Heart left ventricle (tissue), 16 donors: Measurements from ENCODE around the gene PTPN13. TPM values are rescaled to one million over a fixed set of nuclear protein-coding genes. Genes with fewer than 3 reads are reported as not detected.
A peak's percentile ranks its signal among the peaks of the same experiment; 100 is the strongest.
"Not testable (repeated sequence)": the region's sequence is repeated elsewhere in the genome, so short reads cannot be mapped to it uniquely, and the experiment has no call there.

ENCODE experiments used
- ATAC-seq, 4 donors: fragments of 200-7000 bp; cut with Tn5 transposase; one replicate each; pipeline ENCODE4 v1.9.1; 2020 to 2022; ENCODE audit warnings: moderate library complexity in 4 of 4, mild to moderate bottlenecking in 3 of 4, moderate number of reproducible peaks in 1 of 4
- DNase-seq, 5 donors: peaks; one replicate each; pipeline ENCODE4 v3.0.0-alpha.2; 2020
- H3K27ac ChIP-seq, 12 donors: fragments of 200-600 bp; sonication (generic) in 4 of 12; one replicate each; pipeline versions ENCODE4 v1.5.0 to v1.8.0; 2016 to 2022; ENCODE audit warnings: mild to moderate bottlenecking in 2 of 12
- H3K27me3 ChIP-seq, 9 donors: fragments of 200-600 bp; sonication (generic) in 2 of 9; one replicate each; pipeline versions ENCODE4 v1.5.1 to v1.8.0; 2016 to 2022; ENCODE audit warnings: mild to moderate bottlenecking in 3 of 9
- H3K36me3 ChIP-seq, 9 donors: fragments of 200-600 bp; sonication (generic) in 2 of 9; one replicate each; pipeline versions ENCODE4 v1.5.0 to v1.8.0; 2018 to 2022; ENCODE audit warnings: mild to moderate bottlenecking in 2 of 9
- H3K4me1 ChIP-seq, 12 donors: fragments of 200-600 bp; sonication (generic) in 4 of 12; one replicate each; pipeline versions ENCODE4 v1.5.0 to v1.8.0; 2016 to 2022; ENCODE audit warnings: mild to moderate bottlenecking in 3 of 12
- H3K4me3 ChIP-seq, 12 donors: fragments of 200-600 bp; sonication (generic) in 4 of 12; one replicate each; pipeline versions ENCODE4 v1.5.0 to v1.8.0; 2017 to 2022; ENCODE audit warnings: mild to moderate bottlenecking in 9 of 12, moderate library complexity in 4 of 12
- H3K9me3 ChIP-seq, 12 donors: fragments of 200-600 bp; sonication (generic) in 4 of 12; one replicate each; pipeline versions ENCODE4 v1.5.0 to v1.8.0; 2016 to 2022; ENCODE audit warnings: mild to moderate bottlenecking in 1 of 12
- POLR2A ChIP-seq, 2 donors: fragments of 450-650 bp; IDR thresholded peaks; one replicate each; pipeline ENCODE4 v1.6.1; 2017; ENCODE audit warnings: antibody characterized with exemption in 2 of 2, mild to moderate bottlenecking in 2 of 2, moderate library complexity in 2 of 2
- WGBS, 4 donors: extraction: QIAGEN DNeasy Blood & Tissue Kit in 2 of 4; methylation state at CpG; one replicate each; pipeline versions ENCODE4 v1.1.5 to v1.1.7; 2013 to 2018; 5-methylcytosine and 5-hydroxymethylcytosine counted together
- intact Hi-C, 10 donors: fragments of 100-400 bp; cut with DNase I; formaldehyde crosslinking; loops; one replicate each; pipeline versions ENCODE4 v1.11.1 to v1.14.2; 2022
- polyA plus RNA-seq, 2 donors: library from polyadenylated mRNA; stranded (reverse); fragments of 200-250 nt; gene quantifications; one replicate each; pipeline ENCODE4 v1.2.3, GENCODE V29; 2013
- total RNA-seq, 9 donors: library from RNA; depleted of rRNA in 2 of 9; stranded (reverse); fragments of >200 nt in 2 of 9; fragmentation: NEBNext Ultra II Directional in 3 of 9; extraction: Animal tissue kit (Norgen Biotek cat#: 25700) in 3 of 9; gene quantifications; one replicate each; pipeline versions ENCODE4 v1.1.0 to v1.2.4, GENCODE V29; 2016 to 2023
- TF ChIP-seq, protein P1 (sequence below), 12 donors: fragments of 200-600 bp; sonication (generic) in 4 of 12; IDR thresholded peaks; one replicate each; pipeline versions ENCODE4 v1.5.0 to v1.8.0; 2018 to 2022; ENCODE audit warnings: antibody characterized with exemption in 12 of 12, mild to moderate bottlenecking in 5 of 12
- donor health status: ischemic (EF 13 %, LVEDD 7.1; RV severe dilation, severe dysfunction).
- donor health status: healthy with polysubstance abuse.
- donor health status: DM: no; HTN: yes; CAD: no.
- donor health status: DM: no; HTN: no; CAD: no.
- donor health status: ischemic (EF 25% LVEDD 6.9; RV normal size, moderate dysfunction).
- donor health status: ischemic (EF 25% LVEDD 5.7; RV mildly dilated, moderate dysfunction).
- donor health status: healthy.
- donor health status: DM: yes; HTN: yes; CAD: no.
- donor health status: ischemic (EF 35%, LVEDD 5.7; RV mildly dilated, moderate dysfunction).
- donor health status: nonischemic (EF 11% LVEDD 7.7; RV severe dilation, severe dysfunction).
- donor health status: DM: yes; HTN: yes; CAD: no.
- donor health status: PGD.
- donor health status: ischemic (EF 29% LVEDD 5.4; RV normal size, mild dysfunction).
- donor health status: nonischemic (EF 23%, LVEDD 6.1; RV moderate dilation, normal function).

The PTPN13 gene
- total and polyA plus RNA-seq, 11 donors = 0.60 to 14.3 (median 3.6) TPM

DNA sequence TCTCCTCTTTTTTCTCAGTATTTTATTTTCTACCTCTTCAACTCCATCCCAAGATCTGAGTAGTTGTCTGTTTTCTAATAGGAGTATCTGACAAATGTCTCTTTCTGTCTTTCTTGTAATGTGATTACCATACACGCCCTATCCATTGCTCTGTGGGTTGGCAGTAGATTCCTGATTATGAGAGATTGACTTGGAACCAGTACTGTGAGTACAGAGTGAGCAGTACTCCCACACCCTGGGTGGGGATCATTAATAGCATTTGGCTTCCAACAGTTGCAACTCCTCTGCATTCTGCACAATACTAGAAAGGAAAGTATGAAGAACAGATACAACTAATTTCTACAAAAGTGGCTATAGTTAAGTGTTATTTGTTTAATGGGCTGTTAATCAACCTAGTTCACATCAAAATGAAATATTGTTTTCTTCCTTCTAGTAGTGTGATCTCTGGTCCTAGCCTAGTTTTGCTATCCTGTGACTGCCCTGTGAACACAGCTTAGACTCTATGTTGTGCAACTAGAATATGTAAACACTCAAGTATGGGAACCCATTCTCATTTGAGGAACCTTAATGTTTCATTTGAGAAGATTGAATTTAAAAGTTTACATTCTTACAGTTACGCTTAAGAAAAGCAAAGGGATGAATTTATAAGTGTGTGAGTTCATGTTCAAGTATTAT lies 112.9 kb downstream of the PTPN13 start:
- H3K27me3 ChIP-seq = no peaks in the 10 kb centered on the region
- no peak overlapping the region for H3K27ac ChIP-seq
- WGBS, 4 donors = 72 to 88% (median 80%) methylated on average over 2 of the region's 2 CpGs
- intact Hi-C loops = no loop called here
- H3K36me3 ChIP-seq = no peaks in the 10 kb centered on the region
- ATAC-seq (peak in 3 of 4 donors; percentile 32 to 68 (median 65)), DNase-seq (no peak)
- no peak for TF ChIP-seq POLR2A (IDR thresholded peaks at IDR 0.05)
- TF ChIP-seq, protein P1, sequence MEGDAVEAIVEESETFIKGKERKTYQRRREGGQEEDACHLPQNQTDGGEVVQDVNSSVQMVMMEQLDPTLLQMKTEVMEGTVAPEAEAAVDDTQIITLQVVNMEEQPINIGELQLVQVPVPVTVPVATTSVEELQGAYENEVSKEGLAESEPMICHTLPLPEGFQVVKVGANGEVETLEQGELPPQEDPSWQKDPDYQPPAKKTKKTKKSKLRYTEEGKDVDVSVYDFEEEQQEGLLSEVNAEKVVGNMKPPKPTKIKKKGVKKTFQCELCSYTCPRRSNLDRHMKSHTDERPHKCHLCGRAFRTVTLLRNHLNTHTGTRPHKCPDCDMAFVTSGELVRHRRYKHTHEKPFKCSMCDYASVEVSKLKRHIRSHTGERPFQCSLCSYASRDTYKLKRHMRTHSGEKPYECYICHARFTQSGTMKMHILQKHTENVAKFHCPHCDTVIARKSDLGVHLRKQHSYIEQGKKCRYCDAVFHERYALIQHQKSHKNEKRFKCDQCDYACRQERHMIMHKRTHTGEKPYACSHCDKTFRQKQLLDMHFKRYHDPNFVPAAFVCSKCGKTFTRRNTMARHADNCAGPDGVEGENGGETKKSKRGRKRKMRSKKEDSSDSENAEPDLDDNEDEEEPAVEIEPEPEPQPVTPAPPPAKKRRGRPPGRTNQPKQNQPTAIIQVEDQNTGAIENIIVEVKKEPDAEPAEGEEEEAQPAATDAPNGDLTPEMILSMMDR (IDR thresholded peaks at IDR 0.05) = no peak
- no peaks in the 10 kb centered on the region for H3K4me1 ChIP-seq
- H3K9me3 ChIP-seq = no peaks in the 10 kb centered on the region
- H3K4me3 ChIP-seq = no peak overlapping the region

DNA sequence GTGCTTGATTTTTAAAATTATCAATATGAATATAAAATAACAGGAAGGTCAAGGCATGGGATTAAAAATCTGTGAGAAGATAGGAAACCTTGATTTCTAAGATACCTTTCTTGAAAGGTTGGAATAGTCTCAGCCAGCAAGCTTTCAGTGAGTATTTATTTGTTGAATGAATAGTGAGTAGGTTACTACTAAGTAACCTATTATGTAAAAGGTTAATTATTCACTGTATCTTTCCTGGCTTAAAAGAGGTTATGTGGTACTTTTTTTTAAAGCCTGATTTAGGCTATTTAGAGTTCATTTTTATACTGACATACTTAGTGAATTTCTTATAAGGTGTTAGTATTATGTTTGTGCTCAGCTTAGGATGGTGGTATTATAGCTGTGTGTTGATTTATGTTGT lies 123.5 kb downstream of the PTPN13 start:
- H3K9me3 ChIP-seq = peaks cover 0 to 4% (median 0%) of the 10 kb centered on the region in 12 donors
- no peak for ATAC-seq
- intact Hi-C loops = no loop called here

DNA sequence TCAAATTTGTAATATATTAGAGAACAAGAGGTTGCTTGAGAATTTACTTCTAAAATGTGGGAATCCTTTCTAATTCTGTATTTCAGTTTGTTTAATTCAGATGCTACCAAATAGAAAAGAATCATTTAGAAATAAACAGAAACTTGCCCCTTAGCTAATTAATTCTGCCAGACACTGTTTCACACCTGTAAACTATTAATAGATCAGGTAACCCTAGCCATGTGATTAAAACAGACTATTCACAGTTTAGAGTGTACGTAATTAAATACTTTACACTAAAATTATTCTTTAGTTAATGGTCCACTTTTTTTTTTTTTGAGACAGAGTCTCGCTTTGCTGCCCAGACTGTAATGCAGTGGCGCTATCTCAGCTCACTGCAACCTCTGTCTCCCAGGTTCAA lies 124.0 kb downstream of the PTPN13 start:
- Histone ChIP-seq H3K4me3 (no peak overlapping the region), H3K36me3 (peaks cover 0 to 13% (median 0%) of the 10 kb centered on the region in 9 donors), H3K27ac (no peak overlapping the region), H3K4me1 (no peaks in the 10 kb centered on the region), H3K27me3 (no peaks in the 10 kb centered on the region), H3K9me3 (peaks cover 0 to 4% (median 0%) of the 10 kb centered on the region in 12 donors)
- WGBS, 4 donors = 76 to 97% (median 95%) methylated on average over 3 of the region's 3 CpGs
- ATAC-seq (no peak), DNase-seq (no peak)
- TF ChIP-seq POLR2A (IDR thresholded peaks at IDR 0.05) = no peak
- TF ChIP-seq, protein P1 (IDR thresholded peaks at IDR 0.05) = no peak
- intact Hi-C loops = no loop called here

More for the DNA sequence above, 123.5 kb downstream of the PTPN13 start:
- Histone ChIP-seq H3K36me3 (peaks cover 0 to 11% (median 0%) of the 10 kb centered on the region in 9 donors), H3K4me1 (no peaks in the 10 kb centered on the region), H3K27ac (no peak overlapping the region), H3K4me3 (no peak overlapping the region), H3K27me3 (no peaks in the 10 kb centered on the region)
- no peak for DNase-seq
- no peak for TF ChIP-seq POLR2A (IDR thresholded peaks at IDR 0.05)
- TF ChIP-seq, protein P1 (IDR thresholded peaks at IDR 0.05) = no peak

DNA sequence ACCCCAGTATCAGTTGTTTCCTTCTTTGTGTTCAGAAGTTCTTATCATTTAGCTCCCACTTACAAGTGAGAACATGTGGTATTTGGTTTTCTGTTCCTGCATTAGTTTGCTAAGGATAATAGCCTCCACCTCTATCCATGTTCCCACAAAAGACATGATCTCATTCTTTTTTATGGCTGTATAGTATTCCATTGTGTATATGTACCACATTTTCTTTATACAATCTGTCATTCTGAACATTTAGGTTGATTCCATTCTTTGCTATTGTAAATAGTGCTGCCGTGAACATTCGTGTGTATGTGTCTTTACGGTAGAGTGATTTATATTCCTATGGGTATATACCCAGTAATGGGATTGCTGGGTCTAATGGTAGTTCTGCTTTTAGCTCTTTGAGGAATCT lies 125.0 kb downstream of the PTPN13 start:
- intact Hi-C loops = not testable (repeated sequence)
- 82 to 98% (median 97%) methylated on average over 3 of the region's 3 CpGs for WGBS, 4 donors

More for the DNA sequence above, 125.0 kb downstream of the PTPN13 start:
- H3K27ac ChIP-seq, H3K27me3 ChIP-seq, DNase-seq, H3K4me3 ChIP-seq, H3K9me3 ChIP-seq, H3K4me1 ChIP-seq, ATAC-seq: not testable (repeated sequence)
- H3K36me3 ChIP-seq = peaks cover 0 to 14% (median 0%) of the 10 kb centered on the region in 9 donors
